ENCODE data around the gene BRME1. TPM values are rescaled to one million over a fixed set of nuclear protein-coding genes. Genes with fewer than 3 reads are reported as not detected.

The BRME1 gene
- total RNA-seq, 1 donor from 2014 or later, result 3.7 TPM

DNA sequence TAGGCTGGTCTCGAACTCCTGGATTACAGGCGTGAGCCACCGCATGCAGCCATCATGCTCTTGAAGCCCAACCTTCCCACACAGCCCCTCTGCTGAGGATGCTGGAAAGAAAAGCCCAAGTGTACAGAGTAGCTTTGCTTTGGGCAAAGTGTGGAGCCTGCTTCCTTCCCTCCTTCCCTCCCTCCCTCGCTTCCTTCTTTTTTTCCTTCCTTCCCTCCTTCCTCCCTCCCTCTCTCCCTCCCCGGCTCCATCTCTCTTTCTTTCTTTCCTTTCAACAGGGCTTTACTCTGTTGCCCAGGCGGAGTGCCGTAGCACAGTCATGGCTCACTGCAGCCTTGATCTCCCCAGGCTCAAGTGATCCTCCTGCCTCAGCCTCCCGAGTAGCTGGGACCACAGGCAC lies 2.8 kb upstream of the BRME1 start:
- DNase-seq (ENCODE audit: extremely low spot score, unreplicated experiment), result no peak
- Mint-ChIP-seq H3K4me1 (ENCODE audit: unreplicated experiment) (peaks cover 14% of the 10 kb centered on the region), H3K9me3 (ENCODE audit: unreplicated experiment) (no peaks in the 10 kb centered on the region), H3K4me3 (ENCODE audit: unreplicated experiment) (no peak overlapping the region), H3K27ac (ENCODE audit: unreplicated experiment) (no peak overlapping the region), H3K36me3 (ENCODE audit: unreplicated experiment) (peaks cover 12% of the 10 kb centered on the region), H3K27me3 (ENCODE audit: unreplicated experiment) (no peaks in the 10 kb centered on the region)
- TF ChIP-seq, protein P1, sequence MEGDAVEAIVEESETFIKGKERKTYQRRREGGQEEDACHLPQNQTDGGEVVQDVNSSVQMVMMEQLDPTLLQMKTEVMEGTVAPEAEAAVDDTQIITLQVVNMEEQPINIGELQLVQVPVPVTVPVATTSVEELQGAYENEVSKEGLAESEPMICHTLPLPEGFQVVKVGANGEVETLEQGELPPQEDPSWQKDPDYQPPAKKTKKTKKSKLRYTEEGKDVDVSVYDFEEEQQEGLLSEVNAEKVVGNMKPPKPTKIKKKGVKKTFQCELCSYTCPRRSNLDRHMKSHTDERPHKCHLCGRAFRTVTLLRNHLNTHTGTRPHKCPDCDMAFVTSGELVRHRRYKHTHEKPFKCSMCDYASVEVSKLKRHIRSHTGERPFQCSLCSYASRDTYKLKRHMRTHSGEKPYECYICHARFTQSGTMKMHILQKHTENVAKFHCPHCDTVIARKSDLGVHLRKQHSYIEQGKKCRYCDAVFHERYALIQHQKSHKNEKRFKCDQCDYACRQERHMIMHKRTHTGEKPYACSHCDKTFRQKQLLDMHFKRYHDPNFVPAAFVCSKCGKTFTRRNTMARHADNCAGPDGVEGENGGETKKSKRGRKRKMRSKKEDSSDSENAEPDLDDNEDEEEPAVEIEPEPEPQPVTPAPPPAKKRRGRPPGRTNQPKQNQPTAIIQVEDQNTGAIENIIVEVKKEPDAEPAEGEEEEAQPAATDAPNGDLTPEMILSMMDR (IDR thresholded peaks at IDR 0.05), result no peak

DNA sequence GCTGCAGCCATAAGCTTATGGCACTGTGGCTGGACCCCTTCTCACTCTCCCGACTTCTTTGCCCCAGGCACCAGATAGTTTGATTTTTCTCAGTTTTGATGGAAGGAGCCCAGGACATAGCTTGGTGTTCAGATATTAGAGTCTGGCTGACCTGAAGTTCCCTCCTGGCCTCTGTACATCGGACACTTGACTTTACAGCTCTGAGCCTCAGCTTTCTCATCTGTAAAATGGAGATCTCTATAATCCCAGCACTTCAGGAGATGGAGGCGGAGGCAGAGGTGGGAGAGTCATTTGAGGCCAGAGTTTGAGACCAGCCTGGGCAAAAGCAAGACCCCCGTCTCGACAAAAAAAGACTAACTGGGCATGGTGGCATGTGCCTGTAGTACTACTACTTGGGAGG lies 993 bp upstream of the BRME1 start:
- peaks cover 7% of the 10 kb centered on the region for H3K36me3 Mint-ChIP-seq (ENCODE audit: unreplicated experiment)

DNA sequence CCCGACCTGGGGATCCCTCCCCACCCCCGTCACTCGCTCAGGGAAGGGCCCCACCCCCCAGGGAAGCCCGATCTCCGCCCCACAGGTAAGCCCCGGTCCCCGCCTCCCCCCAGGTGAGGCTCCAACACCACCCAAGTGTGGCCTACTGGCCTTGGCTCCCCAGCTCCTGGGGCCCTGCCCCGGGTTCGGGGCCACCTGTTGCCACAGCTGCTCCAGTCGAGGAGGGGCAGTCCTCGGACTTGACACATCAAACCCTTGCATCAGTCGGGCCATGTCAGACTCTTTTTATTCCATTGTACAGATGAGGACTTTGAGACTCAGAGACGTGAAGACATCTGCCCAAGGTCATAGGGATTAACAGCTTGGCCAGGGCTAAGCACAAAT lies 596 bp upstream of the BRME1 start:
- no peaks in the 10 kb centered on the region for H3K27me3 Mint-ChIP-seq (ENCODE audit: unreplicated experiment)
- TF ChIP-seq, protein P1 (IDR thresholded peaks at IDR 0.05), result no peak
- H3K9me3 Mint-ChIP-seq (ENCODE audit: unreplicated experiment), result no peaks in the 10 kb centered on the region

More for the DNA sequence above, 993 bp upstream of the BRME1 start:
- no peak for DNase-seq (ENCODE audit: extremely low spot score, unreplicated experiment)
- H3K9me3 Mint-ChIP-seq (ENCODE audit: unreplicated experiment), result no peaks in the 10 kb centered on the region
- TF ChIP-seq, protein P1 (IDR thresholded peaks at IDR 0.05), result no peak
- peak overlapping the region; percentile 79 for H3K4me3 Mint-ChIP-seq (ENCODE audit: unreplicated experiment)
- peak overlapping the region; percentile 50 for H3K27ac Mint-ChIP-seq (ENCODE audit: unreplicated experiment)
- H3K4me1 Mint-ChIP-seq (ENCODE audit: unreplicated experiment), result peaks cover 14% of the 10 kb centered on the region
- H3K27me3 Mint-ChIP-seq (ENCODE audit: unreplicated experiment), result no peaks in the 10 kb centered on the region

DNA sequence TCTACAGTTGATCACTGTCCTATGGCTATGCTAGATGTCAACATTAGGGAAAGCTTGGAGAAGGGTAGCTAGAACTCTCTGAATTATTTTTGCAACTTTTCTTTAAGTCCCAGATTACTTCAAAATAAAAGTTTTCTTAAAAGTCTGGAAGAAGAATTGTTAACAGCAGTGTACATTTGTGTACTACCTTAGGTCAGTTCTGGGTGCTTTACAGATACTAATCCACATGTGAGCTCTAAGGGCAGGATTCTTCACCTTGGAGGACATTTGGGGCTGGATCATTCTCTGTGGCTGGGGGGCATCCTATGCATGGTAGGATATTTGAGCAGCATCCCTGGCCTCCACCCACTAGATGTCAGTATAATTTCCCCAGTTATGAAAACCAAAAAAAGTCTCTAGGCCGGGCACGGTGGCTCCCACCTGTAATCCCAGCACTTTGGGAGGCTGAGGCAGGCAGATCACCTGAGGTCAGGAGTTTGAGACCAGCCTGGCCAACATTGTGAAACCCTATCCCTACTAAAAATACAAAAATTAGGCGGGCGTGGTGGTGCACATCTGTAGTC lies 2.8 kb downstream of the BRME1 start:
- peaks cover 15% of the 10 kb centered on the region for H3K4me1 Mint-ChIP-seq (ENCODE audit: unreplicated experiment)
- no peaks in the 10 kb centered on the region for H3K27me3 Mint-ChIP-seq (ENCODE audit: unreplicated experiment)
- no peak overlapping the region for H3K4me3 Mint-ChIP-seq (ENCODE audit: unreplicated experiment)
- no peaks in the 10 kb centered on the region for H3K36me3 Mint-ChIP-seq (ENCODE audit: unreplicated experiment)
- DNase-seq (ENCODE audit: extremely low spot score, unreplicated experiment), result no peak
- TF ChIP-seq, protein P1 (IDR thresholded peaks at IDR 0.05), result peak; percentile 46
- H3K9me3 Mint-ChIP-seq (ENCODE audit: unreplicated experiment), result no peaks in the 10 kb centered on the region
- no peak overlapping the region for H3K27ac Mint-ChIP-seq (ENCODE audit: unreplicated experiment)

More for the DNA sequence above, 596 bp upstream of the BRME1 start:
- H3K4me1 Mint-ChIP-seq (ENCODE audit: unreplicated experiment), result peaks cover 14% of the 10 kb centered on the region
- no peak for DNase-seq (ENCODE audit: extremely low spot score, unreplicated experiment)
- H3K36me3 Mint-ChIP-seq (ENCODE audit: unreplicated experiment), result peaks cover 7% of the 10 kb centered on the region
- H3K27ac Mint-ChIP-seq (ENCODE audit: unreplicated experiment), result peak overlapping the region; percentile 50
- peak overlapping the region; percentile 79 for H3K4me3 Mint-ChIP-seq (ENCODE audit: unreplicated experiment)

DNA sequence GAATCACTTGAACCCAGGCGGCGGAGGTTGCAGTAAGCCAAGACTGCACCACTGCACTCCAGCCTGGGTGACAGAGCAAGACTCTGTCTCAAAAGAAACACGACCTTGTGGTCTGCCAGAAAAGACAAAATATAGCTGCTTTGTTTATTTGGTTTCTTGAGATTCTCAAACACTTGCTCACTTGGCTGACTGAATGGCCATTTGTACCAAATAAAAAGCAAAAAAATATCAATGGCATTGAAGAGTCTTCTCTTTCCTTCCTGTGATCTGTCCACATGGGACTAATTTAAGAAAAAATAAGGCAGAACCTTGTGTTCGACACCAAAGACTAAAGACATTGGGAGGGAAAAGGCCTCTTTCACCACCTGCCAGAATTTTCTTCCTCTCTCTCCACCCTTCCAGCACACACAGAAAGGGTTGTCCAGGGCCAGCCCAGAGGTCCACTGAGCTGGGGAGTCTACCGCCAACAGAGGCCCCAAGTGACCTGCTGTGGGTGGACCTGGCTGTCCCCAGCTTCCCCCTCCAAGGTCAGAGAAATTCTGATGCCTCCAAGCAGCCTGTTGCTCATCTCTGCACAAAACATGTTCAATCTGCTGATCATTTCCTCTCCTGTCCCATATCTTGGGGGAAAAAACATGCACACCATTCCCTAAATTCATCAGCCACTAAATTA lies 5.9 kb downstream of the BRME1 start:
- TF ChIP-seq, protein P1 (IDR thresholded peaks at IDR 0.05), result no peak
- H3K36me3 Mint-ChIP-seq (ENCODE audit: unreplicated experiment), result no peaks in the 10 kb centered on the region
- H3K4me1 Mint-ChIP-seq (ENCODE audit: unreplicated experiment), result peaks cover 2% of the 10 kb centered on the region
- H3K4me3 Mint-ChIP-seq (ENCODE audit: unreplicated experiment), result no peak overlapping the region
- H3K9me3 Mint-ChIP-seq (ENCODE audit: unreplicated experiment), result no peaks in the 10 kb centered on the region
- DNase-seq (ENCODE audit: extremely low spot score, unreplicated experiment), result no peak
- H3K27me3 Mint-ChIP-seq (ENCODE audit: unreplicated experiment), result no peaks in the 10 kb centered on the region
- H3K27ac Mint-ChIP-seq (ENCODE audit: unreplicated experiment), result no peak overlapping the region
